IMR-90 (cell line): ENCODE data around the gene PIP5K1A.

Experiments used
- FOS ChIP-seq: fragments of 150-350 bp; IDR thresholded peaks from 2 replicates; pipeline ENCODE4 v1.6.1; 2016; ENCODE audit warnings: low read depth, low read length
- MAFK ChIP-seq: IDR thresholded peaks from 2 replicates; pipeline ENCODE4 v1.6.1; 2012; ENCODE audit warnings: low read depth, low read length, improper control_type of control experiment
- POLR2A ChIP-seq: IDR thresholded peaks from 2 replicates; pipeline ENCODE4 v1.6.1; 2012; ENCODE audit warnings: mild to moderate bottlenecking, low read depth, low read length
- RFX5 ChIP-seq: IDR thresholded peaks from 2 replicates; pipeline ENCODE4 v1.8.0; 2012; ENCODE audit warnings: low read depth, mild to moderate bottlenecking, low read length, moderate library complexity
- TF ChIP-seq, protein P1 (sequence below): conservative IDR thresholded peaks from 2 replicates; pipeline ENCODE4 v1.5.1; 2012; ENCODE audit warnings: mild to moderate bottlenecking, low read depth, low read length, improper control_type of control experiment

DNA sequence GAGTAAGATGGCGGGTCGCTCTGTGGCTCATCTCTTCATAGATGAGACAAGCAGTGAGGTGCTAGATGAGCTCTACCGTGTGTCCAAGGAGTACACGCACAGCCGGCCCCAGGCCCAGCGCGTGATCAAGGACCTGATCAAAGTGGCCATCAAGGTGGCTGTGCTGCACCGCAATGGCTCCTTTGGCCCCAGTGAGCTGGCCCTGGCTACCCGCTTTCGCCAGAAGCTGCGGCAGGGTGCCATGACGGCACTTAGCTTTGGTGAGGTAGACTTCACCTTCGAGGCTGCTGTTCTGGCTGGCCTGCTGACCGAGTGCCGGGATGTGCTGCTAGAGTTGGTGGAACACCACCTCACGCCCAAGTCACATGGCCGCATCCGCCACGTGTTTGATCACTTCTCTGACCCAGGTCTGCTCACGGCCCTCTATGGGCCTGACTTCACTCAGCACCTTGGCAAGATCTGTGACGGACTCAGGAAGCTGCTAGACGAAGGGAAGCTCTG is 39.6 kb upstream of the PIP5K1A start:
- TF ChIP-seq FOS = no peak
- TF ChIP-seq, protein P1, sequence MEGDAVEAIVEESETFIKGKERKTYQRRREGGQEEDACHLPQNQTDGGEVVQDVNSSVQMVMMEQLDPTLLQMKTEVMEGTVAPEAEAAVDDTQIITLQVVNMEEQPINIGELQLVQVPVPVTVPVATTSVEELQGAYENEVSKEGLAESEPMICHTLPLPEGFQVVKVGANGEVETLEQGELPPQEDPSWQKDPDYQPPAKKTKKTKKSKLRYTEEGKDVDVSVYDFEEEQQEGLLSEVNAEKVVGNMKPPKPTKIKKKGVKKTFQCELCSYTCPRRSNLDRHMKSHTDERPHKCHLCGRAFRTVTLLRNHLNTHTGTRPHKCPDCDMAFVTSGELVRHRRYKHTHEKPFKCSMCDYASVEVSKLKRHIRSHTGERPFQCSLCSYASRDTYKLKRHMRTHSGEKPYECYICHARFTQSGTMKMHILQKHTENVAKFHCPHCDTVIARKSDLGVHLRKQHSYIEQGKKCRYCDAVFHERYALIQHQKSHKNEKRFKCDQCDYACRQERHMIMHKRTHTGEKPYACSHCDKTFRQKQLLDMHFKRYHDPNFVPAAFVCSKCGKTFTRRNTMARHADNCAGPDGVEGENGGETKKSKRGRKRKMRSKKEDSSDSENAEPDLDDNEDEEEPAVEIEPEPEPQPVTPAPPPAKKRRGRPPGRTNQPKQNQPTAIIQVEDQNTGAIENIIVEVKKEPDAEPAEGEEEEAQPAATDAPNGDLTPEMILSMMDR = no peak
- TF ChIP-seq POLR2A = no peak
- no peak for TF ChIP-seq MAFK
- no peak for TF ChIP-seq RFX5
